GM23338 (cell line): ENCODE measurements around the gene TRPM1. TPM values are rescaled to one million over a fixed set of nuclear protein-coding genes. Genes with fewer than 3 reads are reported as not detected.

Experiments
- ATAC-seq: fragments of 200-7000 bp; cut with Tn5 transposase; 3 replicates; pipeline ENCODE4 v1.9.1; 2020
- DNase-seq: peaks from one replicate; pipeline ENCODE4 v3.0.0-alpha.2; 2015; ENCODE audit warnings: low spot score
- H2AFZ ChIP-seq: fragments of 200-600 bp; sonication (generic); 2 replicates; pipeline ENCODE4 v1.8.0; 2016; ENCODE audit warnings: antibody characterized with exemption, mild to moderate bottlenecking, moderate library complexity
- H3F3A ChIP-seq: fragments of 200-600 bp; sonication (generic); replicated peaks from 2 replicates; pipeline ENCODE4 v1.8.0; 2017; ENCODE audit warnings: antibody characterized with exemption, mixed run types, low read depth
- H3K27ac ChIP-seq: fragments of 200-600 bp; sonication (generic); 2 replicates; pipeline ENCODE4 v1.6.1; 2016; ENCODE audit warnings: low read depth
- H3K27me3 ChIP-seq: fragments of 200-600 bp; sonication (generic); 2 replicates; pipeline ENCODE4 v1.8.0; 2016; ENCODE audit warnings: mild to moderate bottlenecking, mixed run types, moderate library complexity; ENCODE audit not compliant: insufficient read depth
- H3K36me3 ChIP-seq: fragments of 200-600 bp; sonication (generic); 2 replicates; pipeline ENCODE4 v1.8.0; 2016; ENCODE audit warnings: mild to moderate bottlenecking; ENCODE audit not compliant: insufficient read depth
- H3K4me1 ChIP-seq: fragments of 200-600 bp; sonication (generic); 2 replicates; pipeline ENCODE4 v1.8.0; 2016; ENCODE audit warnings: mild to moderate bottlenecking, moderate library complexity; ENCODE audit not compliant: insufficient read depth
- H3K4me2 ChIP-seq: fragments of 200-600 bp; sonication (generic); 2 replicates; pipeline ENCODE4 v1.7.1; 2017; ENCODE audit warnings: mixed run types
- H3K4me3 ChIP-seq: fragments of 200-600 bp; sonication (generic); 2 replicates; pipeline ENCODE4 v1.6.1; 2016; ENCODE audit warnings: mixed run types
- H3K79me2 ChIP-seq: fragments of 200-600 bp; sonication (generic); replicated peaks from 2 replicates; pipeline ENCODE4 v1.8.0; 2017; ENCODE audit warnings: mild to moderate bottlenecking; ENCODE audit not compliant: insufficient read depth
- H3K9me2 ChIP-seq: fragments of 200-600 bp; sonication (generic); 2 replicates; pipeline ENCODE4 v1.8.0; 2017; ENCODE audit not compliant: insufficient read depth
- H4K20me1 ChIP-seq: fragments of 200-600 bp; sonication (generic); replicated peaks from 2 replicates; pipeline ENCODE4 v1.8.0; 2017; ENCODE audit warnings: mild to moderate bottlenecking; ENCODE audit not compliant: insufficient read depth
- H3K27ac Mint-ChIP-seq: 2 replicates; pipeline ENCODE4 v1.8.0; 2020; ENCODE audit warnings: inconsistent platforms, mild to moderate bottlenecking, moderate library complexity, mixed read lengths
- H3K27me3 Mint-ChIP-seq: 3 replicates; pipeline ENCODE4 v1.8.0; 2022; ENCODE audit warnings: low read depth, mild to moderate bottlenecking, moderate library complexity, mixed read lengths, inconsistent platforms; ENCODE audit not compliant: insufficient read depth, poor library complexity
- H3K36me3 Mint-ChIP-seq: 3 replicates; pipeline ENCODE4 v1.8.0; 2021; ENCODE audit warnings: low read depth, mild to moderate bottlenecking, inconsistent platforms, moderate library complexity, mixed read lengths
- H3K4me1 Mint-ChIP-seq: 3 replicates; pipeline ENCODE4 v1.8.0; 2020; ENCODE audit warnings: mild to moderate bottlenecking, inconsistent platforms, mixed read lengths
- H3K4me3 Mint-ChIP-seq: 3 replicates; pipeline ENCODE4 v1.8.0; 2021; ENCODE audit warnings: moderate library complexity, mild to moderate bottlenecking, inconsistent platforms, mixed read lengths
- H3K9me3 Mint-ChIP-seq: 3 replicates; pipeline ENCODE4 v1.8.0; 2020; ENCODE audit warnings: moderate library complexity, mild to moderate bottlenecking, inconsistent platforms, mixed read lengths
- CREB1 ChIP-seq: fragments of 250-450 bp; sonication (Bioruptor Pico); IDR thresholded peaks from 2 replicates; pipeline ENCODE4 v1.5.0; 2020; ENCODE audit warnings: low read depth, mild to moderate bottlenecking, moderate library complexity
- EZH2 ChIP-seq: fragments of 200-600 bp; sonication (generic); IDR thresholded peaks from one replicate; pipeline ENCODE4 v1.8.0; 2017; ENCODE audit warnings: antibody characterized with exemption, mild to moderate bottlenecking, low read depth; ENCODE audit not compliant: unreplicated experiment
- EZH2phosphoT487 ChIP-seq: fragments of 200-600 bp; sonication (generic); IDR thresholded peaks from one replicate; pipeline ENCODE4 v1.8.1; 2018; ENCODE audit warnings: antibody characterized with exemption; ENCODE audit not compliant: unreplicated experiment
- JUNB ChIP-seq: IDR thresholded peaks from one replicate; pipeline ENCODE4 v1.6.1; 2016; ENCODE audit warnings: antibody characterized with exemption; ENCODE audit not compliant: unreplicated experiment
- NANOG ChIP-seq: IDR thresholded peaks from 2 replicates; pipeline ENCODE4 v1.6.1; 2016; ENCODE audit warnings: antibody characterized with exemption, borderline replicate concordance
- STAT1 ChIP-seq: IDR thresholded peaks from one replicate; pipeline ENCODE4 v1.6.1; 2016; ENCODE audit warnings: antibody characterized with exemption; ENCODE audit not compliant: unreplicated experiment
- ZNF114 ChIP-seq: fragments of 250-450 bp; sonication (Bioruptor Pico); IDR thresholded peaks from 2 replicates; pipeline ENCODE4 v1.5.0; 2020; ENCODE audit warnings: mild to moderate bottlenecking, moderate library complexity
- ZNF331 ChIP-seq: fragments of 250-450 bp; sonication (Bioruptor Pico); IDR thresholded peaks from 2 replicates; pipeline ENCODE4 v1.5.0; 2020; ENCODE audit warnings: low read depth, mild to moderate bottlenecking, moderate library complexity
- polyA plus RNA-seq: library from polyadenylated mRNA; unstranded; fragments of >200 nt; fragmentation: Nextera tagmentation; extraction: Ambion mirVana; gene quantifications from 2 replicates; pipeline ENCODE4 v1.2.1, GENCODE V29; 2016
- total RNA-seq: library from RNA; depleted of rRNA; stranded (reverse); fragments of >200 nt; shearing (Covaris generic); gene quantifications from 2 replicates; pipeline ENCODE4 v1.2.3, GENCODE V29; 2014
- TF ChIP-seq, protein P1 (sequence below), 2 experiments: fragments of 200-600 bp in 1 of 2; sonication (generic) in 1 of 2; conservative IDR thresholded peaks; 2 replicates each; pipeline versions ENCODE4 v1.5.1 to v1.6.1; 2016 to 2017; ENCODE audit warnings: antibody characterized with exemption in 2 of 2, low read depth in 2 of 2, mild to moderate bottlenecking in 2 of 2, moderate library complexity in 1 of 2
- TF ChIP-seq, protein P2 (sequence below): IDR thresholded peaks from one replicate; pipeline ENCODE4 v1.6.1; 2018; ENCODE audit warnings: antibody characterized with exemption; ENCODE audit not compliant: unreplicated experiment
- TF ChIP-seq, protein P3 (sequence below): IDR thresholded peaks from 2 replicates; pipeline ENCODE4 v1.6.1; 2016; ENCODE audit warnings: antibody characterized with exemption

TRPM1 gene
- total and polyA plus RNA-seq, 2 experiments from 2014 or later: 0.19 TPM; not detected in 1

DNA sequence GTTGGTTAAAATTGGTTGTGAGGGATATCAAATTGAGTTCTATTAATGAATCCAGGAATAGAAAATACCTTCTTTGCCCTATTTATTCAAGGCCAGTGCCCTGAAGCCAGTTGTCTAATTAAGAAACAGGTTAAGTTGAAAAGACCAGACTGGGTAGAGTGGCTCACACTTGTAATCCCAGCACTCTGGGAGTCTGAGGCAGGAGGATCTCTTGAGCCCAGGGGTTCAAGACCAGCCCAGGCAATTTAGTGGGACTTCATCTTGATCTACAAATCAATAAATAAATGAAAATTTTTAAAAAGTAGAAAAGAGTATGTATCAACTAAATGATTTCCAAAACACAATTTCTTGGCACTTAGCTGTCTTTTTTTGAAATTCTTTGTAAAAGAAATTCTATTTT is 40.3 kb upstream of the TRPM1 start (continued):
- TF ChIP-seq EZH2phosphoT487: no peak
- no peak for TF ChIP-seq STAT1
- TF ChIP-seq ZNF114 (CRISPR knock-in tag): no peak
- TF ChIP-seq JUNB: no peak
- TF ChIP-seq, protein P1, sequence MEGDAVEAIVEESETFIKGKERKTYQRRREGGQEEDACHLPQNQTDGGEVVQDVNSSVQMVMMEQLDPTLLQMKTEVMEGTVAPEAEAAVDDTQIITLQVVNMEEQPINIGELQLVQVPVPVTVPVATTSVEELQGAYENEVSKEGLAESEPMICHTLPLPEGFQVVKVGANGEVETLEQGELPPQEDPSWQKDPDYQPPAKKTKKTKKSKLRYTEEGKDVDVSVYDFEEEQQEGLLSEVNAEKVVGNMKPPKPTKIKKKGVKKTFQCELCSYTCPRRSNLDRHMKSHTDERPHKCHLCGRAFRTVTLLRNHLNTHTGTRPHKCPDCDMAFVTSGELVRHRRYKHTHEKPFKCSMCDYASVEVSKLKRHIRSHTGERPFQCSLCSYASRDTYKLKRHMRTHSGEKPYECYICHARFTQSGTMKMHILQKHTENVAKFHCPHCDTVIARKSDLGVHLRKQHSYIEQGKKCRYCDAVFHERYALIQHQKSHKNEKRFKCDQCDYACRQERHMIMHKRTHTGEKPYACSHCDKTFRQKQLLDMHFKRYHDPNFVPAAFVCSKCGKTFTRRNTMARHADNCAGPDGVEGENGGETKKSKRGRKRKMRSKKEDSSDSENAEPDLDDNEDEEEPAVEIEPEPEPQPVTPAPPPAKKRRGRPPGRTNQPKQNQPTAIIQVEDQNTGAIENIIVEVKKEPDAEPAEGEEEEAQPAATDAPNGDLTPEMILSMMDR (conservative IDR thresholded peaks at IDR 0.05; ENCODE audit: low read depth in 2 of 2): no peak
- TF ChIP-seq ZNF331 (CRISPR knock-in tag): no peak
- TF ChIP-seq, protein P2, sequence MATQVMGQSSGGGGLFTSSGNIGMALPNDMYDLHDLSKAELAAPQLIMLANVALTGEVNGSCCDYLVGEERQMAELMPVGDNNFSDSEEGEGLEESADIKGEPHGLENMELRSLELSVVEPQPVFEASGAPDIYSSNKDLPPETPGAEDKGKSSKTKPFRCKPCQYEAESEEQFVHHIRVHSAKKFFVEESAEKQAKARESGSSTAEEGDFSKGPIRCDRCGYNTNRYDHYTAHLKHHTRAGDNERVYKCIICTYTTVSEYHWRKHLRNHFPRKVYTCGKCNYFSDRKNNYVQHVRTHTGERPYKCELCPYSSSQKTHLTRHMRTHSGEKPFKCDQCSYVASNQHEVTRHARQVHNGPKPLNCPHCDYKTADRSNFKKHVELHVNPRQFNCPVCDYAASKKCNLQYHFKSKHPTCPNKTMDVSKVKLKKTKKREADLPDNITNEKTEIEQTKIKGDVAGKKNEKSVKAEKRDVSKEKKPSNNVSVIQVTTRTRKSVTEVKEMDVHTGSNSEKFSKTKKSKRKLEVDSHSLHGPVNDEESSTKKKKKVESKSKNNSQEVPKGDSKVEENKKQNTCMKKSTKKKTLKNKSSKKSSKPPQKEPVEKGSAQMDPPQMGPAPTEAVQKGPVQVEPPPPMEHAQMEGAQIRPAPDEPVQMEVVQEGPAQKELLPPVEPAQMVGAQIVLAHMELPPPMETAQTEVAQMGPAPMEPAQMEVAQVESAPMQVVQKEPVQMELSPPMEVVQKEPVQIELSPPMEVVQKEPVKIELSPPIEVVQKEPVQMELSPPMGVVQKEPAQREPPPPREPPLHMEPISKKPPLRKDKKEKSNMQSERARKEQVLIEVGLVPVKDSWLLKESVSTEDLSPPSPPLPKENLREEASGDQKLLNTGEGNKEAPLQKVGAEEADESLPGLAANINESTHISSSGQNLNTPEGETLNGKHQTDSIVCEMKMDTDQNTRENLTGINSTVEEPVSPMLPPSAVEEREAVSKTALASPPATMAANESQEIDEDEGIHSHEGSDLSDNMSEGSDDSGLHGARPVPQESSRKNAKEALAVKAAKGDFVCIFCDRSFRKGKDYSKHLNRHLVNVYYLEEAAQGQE: no peak

DNA sequence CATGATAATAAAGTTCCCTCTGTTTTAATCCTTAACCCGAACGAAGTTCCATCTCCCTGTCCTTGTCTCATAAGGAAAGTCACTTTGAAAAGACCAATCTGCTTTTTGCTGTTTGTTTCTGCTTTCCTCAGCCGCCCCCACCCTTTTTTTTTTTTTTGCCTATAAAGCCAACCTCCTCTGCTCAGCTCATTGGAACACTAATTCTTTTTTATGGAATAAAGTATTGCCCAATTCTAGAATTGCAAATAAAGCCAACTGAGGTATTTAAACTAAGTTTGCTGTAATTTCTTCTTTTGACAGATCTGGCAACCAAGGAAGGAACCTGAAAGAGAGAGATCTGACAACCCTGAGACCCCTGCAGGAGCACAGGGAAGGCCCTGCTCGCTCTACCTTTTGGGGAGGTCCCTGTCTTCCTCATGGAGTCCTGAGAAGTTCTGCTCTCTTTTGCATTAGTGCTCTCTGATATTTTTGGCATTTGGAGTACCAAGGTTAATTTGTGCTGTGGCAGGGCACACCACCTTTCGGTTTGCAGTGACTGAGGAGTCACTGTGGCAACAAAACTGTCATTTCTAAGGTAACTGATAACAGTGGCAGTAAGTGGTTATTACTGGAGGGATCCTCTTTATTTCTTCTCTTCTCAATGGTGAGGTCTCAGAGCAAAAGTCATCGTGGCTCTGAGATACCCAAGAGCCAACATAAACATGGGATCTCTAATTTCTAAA is 35.2 kb upstream of the TRPM1 start:
- ATAC-seq: no peak
- no peak overlapping the region for H3K4me2 ChIP-seq

More for the DNA sequence above, 35.2 kb upstream of the TRPM1 start:
- H3K4me3 ChIP-seq: no peak overlapping the region
- Mint-ChIP-seq H3K9me3 (peaks cover 22% of the 10 kb centered on the region), H3K27me3 (peaks cover 3% of the 10 kb centered on the region), H3K4me1 (peaks cover 16% of the 10 kb centered on the region), H3K27ac (0 out of 2 replicates have a peak overlapping the region, but pooled peaks have one; percentile 42), H3K36me3 (peaks cover 18% of the 10 kb centered on the region), H3K4me3 (no peak overlapping the region)
- H2AFZ ChIP-seq: peak overlapping the region; percentile 66; the same call in 1 of the 2 replicates
- no peaks in the 10 kb centered on the region for H3K36me3 ChIP-seq
- no peaks in the 10 kb centered on the region for H3K27me3 ChIP-seq
- H4K20me1 ChIP-seq: no peaks in the 10 kb centered on the region
- TF ChIP-seq, protein P2: no peak
- TF ChIP-seq EZH2: no peak
- no peak for TF ChIP-seq ZNF114 (CRISPR knock-in tag)
- no peak for TF ChIP-seq NANOG
- TF ChIP-seq STAT1: no peak
- no peak for TF ChIP-seq JUNB
- TF ChIP-seq, protein P3, sequence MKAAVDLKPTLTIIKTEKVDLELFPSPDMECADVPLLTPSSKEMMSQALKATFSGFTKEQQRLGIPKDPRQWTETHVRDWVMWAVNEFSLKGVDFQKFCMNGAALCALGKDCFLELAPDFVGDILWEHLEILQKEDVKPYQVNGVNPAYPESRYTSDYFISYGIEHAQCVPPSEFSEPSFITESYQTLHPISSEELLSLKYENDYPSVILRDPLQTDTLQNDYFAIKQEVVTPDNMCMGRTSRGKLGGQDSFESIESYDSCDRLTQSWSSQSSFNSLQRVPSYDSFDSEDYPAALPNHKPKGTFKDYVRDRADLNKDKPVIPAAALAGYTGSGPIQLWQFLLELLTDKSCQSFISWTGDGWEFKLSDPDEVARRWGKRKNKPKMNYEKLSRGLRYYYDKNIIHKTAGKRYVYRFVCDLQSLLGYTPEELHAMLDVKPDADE: no peak
- TF ChIP-seq CREB1 (CRISPR knock-in tag): no peak
- H3K9me2 ChIP-seq: no peaks in the 10 kb centered on the region; the same call in 1 of the 2 replicates
- H3F3A ChIP-seq: no peaks in the 10 kb centered on the region
- no peak for DNase-seq
- H3K79me2 ChIP-seq: no peaks in the 10 kb centered on the region
- no peaks in the 10 kb centered on the region; the same call in 1 of the 2 replicates for H3K4me1 ChIP-seq
- no peak overlapping the region for H3K27ac ChIP-seq
